Neural cell (in vitro differentiated cells): Measurements from ENCODE around the gene DPEP2. TPM values are rescaled to one million over a fixed set of nuclear protein-coding genes. Genes with fewer than 3 reads are reported as not detected.

Experiments used
- H2AFZ ChIP-seq: fragments of 200-600, 300-800 bp; sonication (generic), shearing (Covaris generic); 2 replicates; pipeline ENCODE4 v1.6.0; 2014; ENCODE audit warnings: low read depth, mild to moderate bottlenecking, antibody characterized with exemption, low read length, moderate library complexity
- H3F3A ChIP-seq: fragments of 200-600 bp; shearing (Covaris generic); 2 replicates; pipeline ENCODE4 v1.6.1; 2016; ENCODE audit warnings: mild to moderate bottlenecking, moderate library complexity, mixed read lengths, antibody characterized with exemption, low read length; ENCODE audit not compliant: insufficient read depth, poor library complexity, severe bottlenecking
- H3K27ac ChIP-seq: fragments of 200-600, 300-800 bp; sonication (generic), shearing (Covaris generic); 2 replicates; pipeline ENCODE4 v1.5.1; 2014; ENCODE audit warnings: mild to moderate bottlenecking, low read length, moderate library complexity
- H3K27me3 ChIP-seq: fragments of 300-800, 200-600 bp; sonication (generic), shearing (Covaris generic); 2 replicates; pipeline ENCODE4 v1.6.0; 2014; ENCODE audit warnings: mild to moderate bottlenecking, low read depth, low read length, moderate library complexity; ENCODE audit not compliant: insufficient read depth
- H3K36me3 ChIP-seq: fragments of 300-800, 200-600 bp; sonication (generic), shearing (Covaris generic); 2 replicates; pipeline ENCODE4 v1.5.1; 2014; ENCODE audit warnings: mild to moderate bottlenecking, antibody characterized with exemption, low read length, moderate library complexity; ENCODE audit not compliant: insufficient read depth
- H3K4me2 ChIP-seq: fragments of 300-800, 200-600 bp; sonication (generic), shearing (Covaris generic); 2 replicates; pipeline ENCODE4 v1.6.0; 2014; ENCODE audit warnings: mild to moderate bottlenecking, low read length
- H3K4me3 ChIP-seq: fragments of 300-800, 200-600 bp; sonication (generic), shearing (Covaris generic); 2 replicates; pipeline ENCODE4 v1.5.1; 2014; ENCODE audit warnings: mild to moderate bottlenecking, low read length, moderate library complexity
- H3K79me2 ChIP-seq: fragments of 200-600 bp; shearing (Covaris generic); replicated peaks from 2 replicates; pipeline ENCODE4 v1.6.0; 2014; ENCODE audit warnings: mild to moderate bottlenecking, low read length, moderate library complexity; ENCODE audit not compliant: insufficient read depth
- H3K9ac ChIP-seq: fragments of 300-800, 200-600 bp; sonication (generic), shearing (Covaris generic); 2 replicates; pipeline ENCODE4 v1.6.1; 2016; ENCODE audit warnings: mild to moderate bottlenecking, low read length, mixed read lengths
- H3K9me2 ChIP-seq: fragments of 200-600 bp; shearing (Covaris generic); 2 replicates; pipeline ENCODE4 v1.6.1; 2016; ENCODE audit warnings: mild to moderate bottlenecking, low read length, mixed read lengths; ENCODE audit not compliant: insufficient read depth
- H3K9me3 ChIP-seq: fragments of 200-600, 300-800 bp; sonication (generic), shearing (Covaris generic); 2 replicates; pipeline ENCODE4 v1.6.1; 2016; ENCODE audit warnings: mild to moderate bottlenecking, mixed run types, low read length, moderate library complexity, mixed read lengths
- H4K20me1 ChIP-seq: fragments of 200-600 bp; shearing (Covaris generic); 2 replicates; pipeline ENCODE4 v1.6.1; 2016; ENCODE audit warnings: mild to moderate bottlenecking, mixed run types; ENCODE audit not compliant: insufficient read depth
- EP300 ChIP-seq: fragments of 450-650 bp; conservative IDR thresholded peaks from 2 replicates; pipeline ENCODE4 v1.6.1; 2014; ENCODE audit warnings: antibody characterized with exemption, mild to moderate bottlenecking, moderate library complexity; ENCODE audit not compliant: poor library complexity, severe bottlenecking
- EZH2 ChIP-seq: fragments of 200-600, 300-800 bp; shearing (Covaris generic), sonication (generic); IDR thresholded peaks from 2 replicates; pipeline ENCODE4 v1.6.1; 2014; ENCODE audit warnings: antibody characterized with exemption, low read length, borderline replicate concordance, mild to moderate bottlenecking; ENCODE audit not compliant: insufficient read depth, poor library complexity, severe bottlenecking
- MXI1 ChIP-seq: fragments of 450-650 bp; conservative IDR thresholded peaks from 2 replicates; pipeline ENCODE4 v1.6.1; 2014; ENCODE audit warnings: antibody characterized with exemption, mild to moderate bottlenecking; ENCODE audit not compliant: poor library complexity, severe bottlenecking
- POLR2AphosphoS5 ChIP-seq: IDR thresholded peaks from 2 replicates; pipeline ENCODE4 v1.6.1; 2012
- RAD21 ChIP-seq: fragments of 450-650 bp; conservative IDR thresholded peaks from 2 replicates; pipeline ENCODE4 v1.6.1; 2014; ENCODE audit warnings: antibody characterized with exemption, mild to moderate bottlenecking, moderate library complexity
- SMC3 ChIP-seq: fragments of 450-650 bp; conservative IDR thresholded peaks from 2 replicates; pipeline ENCODE4 v1.6.1; 2014; ENCODE audit warnings: antibody characterized with exemption, mild to moderate bottlenecking, moderate library complexity; ENCODE audit not compliant: poor library complexity
- TAF1 ChIP-seq: IDR thresholded peaks from 2 replicates; pipeline ENCODE4 v1.6.1; 2012; ENCODE audit warnings: low read depth
- polyA plus RNA-seq: library from polyadenylated mRNA; depleted of rRNA; stranded (reverse); fragments of >200 nt; gene quantifications from 2 replicates; pipeline ENCODE4 v1.2.3, GENCODE V29; 2014
- TF ChIP-seq, protein P1 (sequence below): IDR thresholded peaks from 2 replicates; pipeline ENCODE4 v1.6.1; 2012; ENCODE audit warnings: borderline replicate concordance
- TF ChIP-seq, protein P2 (sequence below): fragments of 450-650 bp; IDR thresholded peaks from 2 replicates; pipeline ENCODE4 v1.5.1; 2014; ENCODE audit warnings: antibody characterized with exemption, mild to moderate bottlenecking, moderate library complexity; ENCODE audit not compliant: poor library complexity, severe bottlenecking

The DPEP2 gene
- polyA plus RNA-seq, 1 donor from 2014 or later, result not detected

DNA sequence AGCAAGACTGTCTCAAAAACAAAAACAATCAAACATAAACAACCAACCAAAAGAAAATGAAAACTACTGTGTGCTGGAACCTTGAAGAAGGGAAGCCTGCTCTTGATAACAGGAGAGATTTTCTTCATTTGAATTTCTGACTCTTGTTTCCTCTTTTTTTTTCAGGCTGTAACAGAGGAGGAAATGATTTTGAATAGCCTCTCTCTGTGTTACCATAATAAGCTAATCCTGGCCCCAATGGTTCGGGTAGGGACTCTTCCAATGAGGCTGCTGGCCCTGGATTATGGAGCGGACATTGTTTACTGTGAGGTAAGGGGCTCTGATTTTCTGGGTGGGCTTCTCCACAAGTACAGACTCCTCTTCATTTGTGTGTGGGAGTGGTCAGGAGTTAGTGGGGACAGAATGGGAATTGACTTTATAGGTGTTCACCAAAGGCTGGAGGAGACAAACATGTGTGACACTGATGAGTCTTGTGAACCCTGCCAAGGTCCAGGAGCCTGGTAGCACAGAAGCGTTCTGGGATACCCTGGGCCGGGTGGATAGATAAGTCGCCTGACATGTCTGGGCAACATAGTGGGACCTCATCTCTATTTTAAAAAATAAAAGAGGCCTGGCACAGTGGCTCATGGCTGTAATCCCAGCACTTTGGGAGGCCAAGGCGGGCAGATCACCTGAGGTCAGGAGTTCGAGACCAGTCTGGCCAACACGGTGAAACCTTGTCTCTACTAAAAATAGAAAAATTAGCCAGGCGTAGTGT, 38.7 kb upstream of the DPEP2 start:
- H4K20me1 ChIP-seq, result no peaks in the 10 kb centered on the region
- H2AFZ ChIP-seq, result no peak overlapping the region
- no peaks in the 10 kb centered on the region for H3F3A ChIP-seq
- no peak for TF ChIP-seq TAF1
- TF ChIP-seq EP300, result no peak
- TF ChIP-seq, protein P1, sequence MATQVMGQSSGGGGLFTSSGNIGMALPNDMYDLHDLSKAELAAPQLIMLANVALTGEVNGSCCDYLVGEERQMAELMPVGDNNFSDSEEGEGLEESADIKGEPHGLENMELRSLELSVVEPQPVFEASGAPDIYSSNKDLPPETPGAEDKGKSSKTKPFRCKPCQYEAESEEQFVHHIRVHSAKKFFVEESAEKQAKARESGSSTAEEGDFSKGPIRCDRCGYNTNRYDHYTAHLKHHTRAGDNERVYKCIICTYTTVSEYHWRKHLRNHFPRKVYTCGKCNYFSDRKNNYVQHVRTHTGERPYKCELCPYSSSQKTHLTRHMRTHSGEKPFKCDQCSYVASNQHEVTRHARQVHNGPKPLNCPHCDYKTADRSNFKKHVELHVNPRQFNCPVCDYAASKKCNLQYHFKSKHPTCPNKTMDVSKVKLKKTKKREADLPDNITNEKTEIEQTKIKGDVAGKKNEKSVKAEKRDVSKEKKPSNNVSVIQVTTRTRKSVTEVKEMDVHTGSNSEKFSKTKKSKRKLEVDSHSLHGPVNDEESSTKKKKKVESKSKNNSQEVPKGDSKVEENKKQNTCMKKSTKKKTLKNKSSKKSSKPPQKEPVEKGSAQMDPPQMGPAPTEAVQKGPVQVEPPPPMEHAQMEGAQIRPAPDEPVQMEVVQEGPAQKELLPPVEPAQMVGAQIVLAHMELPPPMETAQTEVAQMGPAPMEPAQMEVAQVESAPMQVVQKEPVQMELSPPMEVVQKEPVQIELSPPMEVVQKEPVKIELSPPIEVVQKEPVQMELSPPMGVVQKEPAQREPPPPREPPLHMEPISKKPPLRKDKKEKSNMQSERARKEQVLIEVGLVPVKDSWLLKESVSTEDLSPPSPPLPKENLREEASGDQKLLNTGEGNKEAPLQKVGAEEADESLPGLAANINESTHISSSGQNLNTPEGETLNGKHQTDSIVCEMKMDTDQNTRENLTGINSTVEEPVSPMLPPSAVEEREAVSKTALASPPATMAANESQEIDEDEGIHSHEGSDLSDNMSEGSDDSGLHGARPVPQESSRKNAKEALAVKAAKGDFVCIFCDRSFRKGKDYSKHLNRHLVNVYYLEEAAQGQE, result no peak
- no peak for TF ChIP-seq SMC3
- no peak for TF ChIP-seq RAD21
- TF ChIP-seq EZH2, result no peak
- TF ChIP-seq MXI1, result no peak
- TF ChIP-seq, protein P2, sequence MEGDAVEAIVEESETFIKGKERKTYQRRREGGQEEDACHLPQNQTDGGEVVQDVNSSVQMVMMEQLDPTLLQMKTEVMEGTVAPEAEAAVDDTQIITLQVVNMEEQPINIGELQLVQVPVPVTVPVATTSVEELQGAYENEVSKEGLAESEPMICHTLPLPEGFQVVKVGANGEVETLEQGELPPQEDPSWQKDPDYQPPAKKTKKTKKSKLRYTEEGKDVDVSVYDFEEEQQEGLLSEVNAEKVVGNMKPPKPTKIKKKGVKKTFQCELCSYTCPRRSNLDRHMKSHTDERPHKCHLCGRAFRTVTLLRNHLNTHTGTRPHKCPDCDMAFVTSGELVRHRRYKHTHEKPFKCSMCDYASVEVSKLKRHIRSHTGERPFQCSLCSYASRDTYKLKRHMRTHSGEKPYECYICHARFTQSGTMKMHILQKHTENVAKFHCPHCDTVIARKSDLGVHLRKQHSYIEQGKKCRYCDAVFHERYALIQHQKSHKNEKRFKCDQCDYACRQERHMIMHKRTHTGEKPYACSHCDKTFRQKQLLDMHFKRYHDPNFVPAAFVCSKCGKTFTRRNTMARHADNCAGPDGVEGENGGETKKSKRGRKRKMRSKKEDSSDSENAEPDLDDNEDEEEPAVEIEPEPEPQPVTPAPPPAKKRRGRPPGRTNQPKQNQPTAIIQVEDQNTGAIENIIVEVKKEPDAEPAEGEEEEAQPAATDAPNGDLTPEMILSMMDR, result no peak
- TF ChIP-seq POLR2AphosphoS5, result no peak
- H3K27ac ChIP-seq, result no peak overlapping the region
- H3K9me2 ChIP-seq, result no peaks in the 10 kb centered on the region
- no peaks in the 10 kb centered on the region for H3K36me3 ChIP-seq
- H3K4me3 ChIP-seq, result no peak overlapping the region
- no peak overlapping the region for H3K4me2 ChIP-seq
- H3K27me3 ChIP-seq, result no peaks in the 10 kb centered on the region
- no peak overlapping the region for H3K9ac ChIP-seq
- H3K9me3 ChIP-seq, result no peaks in the 10 kb centered on the region
- no peaks in the 10 kb centered on the region for H3K79me2 ChIP-seq

DNA sequence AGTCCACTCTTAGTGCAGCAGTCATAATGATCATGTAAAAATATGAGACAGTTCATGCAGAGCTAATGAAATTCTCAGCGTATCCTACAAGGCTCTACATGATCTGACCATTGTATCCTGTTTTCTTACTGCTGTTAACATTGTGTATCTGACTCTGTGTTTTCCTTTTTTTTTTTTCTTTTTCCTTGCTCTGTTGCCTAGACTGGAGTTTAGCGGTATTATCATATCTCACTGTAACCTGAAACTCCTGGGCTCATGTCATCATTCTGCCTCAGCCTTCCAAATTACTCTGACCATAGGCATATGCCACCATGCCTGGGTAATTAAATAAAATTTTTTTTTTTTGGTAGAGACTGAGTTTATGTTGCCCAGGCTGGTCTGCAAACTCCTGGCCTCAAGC, 35.9 kb upstream of the DPEP2 start:
- H3K9me3 ChIP-seq, result no peaks in the 10 kb centered on the region
- no peaks in the 10 kb centered on the region for H3K27me3 ChIP-seq
- no peak overlapping the region for H3K27ac ChIP-seq
- no peaks in the 10 kb centered on the region for H3K36me3 ChIP-seq
- no peak overlapping the region for H2AFZ ChIP-seq
- H4K20me1 ChIP-seq, result no peaks in the 10 kb centered on the region
- H3K9me2 ChIP-seq, result no peaks in the 10 kb centered on the region
- H3K79me2 ChIP-seq, result no peaks in the 10 kb centered on the region
- H3F3A ChIP-seq, result no peaks in the 10 kb centered on the region
- no peak overlapping the region for H3K9ac ChIP-seq
- no peak overlapping the region for H3K4me2 ChIP-seq
- no peak overlapping the region for H3K4me3 ChIP-seq
- TF ChIP-seq, protein P2, result no peak
- TF ChIP-seq MXI1 (no peak), EP300 (no peak), EZH2 (no peak), POLR2AphosphoS5 (no peak), TAF1 (no peak), SMC3 (no peak)
